SKM-1 treated with dmso at 0.1 percent for 144 hours (cell line): Measurements from ENCODE around the gene GRID1.

Experiments used
- DNase-seq: peaks from one replicate; lab custom pipeline; 2025; ENCODE audit not compliant: unreplicated experiment; lab: John Stamatoyannopoulos, UW

The GRID1 gene

DNA sequence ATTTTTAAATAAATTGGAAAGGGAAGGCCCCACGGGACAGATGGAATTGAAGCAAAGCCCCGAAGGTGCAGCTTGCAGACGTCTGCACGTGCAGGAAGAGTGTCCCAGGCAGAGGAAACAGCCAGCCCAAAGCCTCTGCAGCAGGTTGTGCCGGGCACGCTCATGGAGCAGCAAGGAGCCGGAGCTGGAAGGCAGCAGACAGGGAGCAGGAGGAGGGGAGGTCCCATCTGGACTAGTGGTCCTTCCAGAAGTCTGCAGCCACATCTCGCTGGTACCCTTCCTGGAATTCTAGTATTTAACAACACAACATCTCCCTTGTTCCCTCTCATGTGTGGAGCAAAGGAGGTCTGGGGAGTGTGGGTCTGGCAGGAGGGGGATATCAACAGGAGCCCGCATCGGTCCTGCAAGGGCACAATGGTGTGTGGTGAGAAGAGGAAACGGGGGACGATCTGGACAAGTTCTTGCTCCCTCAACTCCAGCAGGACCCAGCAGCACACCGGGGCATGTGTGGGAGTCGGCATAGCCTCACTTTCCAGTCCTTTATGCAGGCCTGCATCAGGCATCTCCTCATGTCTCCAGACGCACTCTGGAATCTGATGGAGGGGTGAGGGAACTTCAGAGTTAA, 169.3 kb downstream of the GRID1 start:
- DNase-seq, result no peak

- no peak for DNase-seq
These were observed 171.0 kb downstream of the GRID1 start for GRCh38 chr10:86195521-86196157.

DNA sequence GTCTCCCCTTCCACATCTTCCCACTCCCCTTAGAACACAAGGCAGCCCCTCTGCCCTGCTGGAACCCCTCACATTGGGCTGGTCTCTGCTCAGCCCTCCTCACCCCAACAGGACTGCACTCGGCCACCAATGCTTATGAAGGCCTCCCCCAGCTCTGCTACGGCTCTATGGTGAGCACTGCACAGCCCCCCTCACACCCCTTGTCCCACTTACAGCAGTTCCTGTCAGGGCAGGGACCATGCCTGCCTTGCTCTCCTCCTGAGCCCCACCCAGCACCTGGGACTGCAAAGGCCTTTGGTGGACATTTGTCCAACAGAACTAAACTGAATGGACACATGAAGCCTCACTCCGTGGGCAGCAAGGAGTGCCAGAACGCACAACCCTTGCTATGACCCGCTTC, 171.9 kb downstream of the GRID1 start:
- no peak for DNase-seq

DNA sequence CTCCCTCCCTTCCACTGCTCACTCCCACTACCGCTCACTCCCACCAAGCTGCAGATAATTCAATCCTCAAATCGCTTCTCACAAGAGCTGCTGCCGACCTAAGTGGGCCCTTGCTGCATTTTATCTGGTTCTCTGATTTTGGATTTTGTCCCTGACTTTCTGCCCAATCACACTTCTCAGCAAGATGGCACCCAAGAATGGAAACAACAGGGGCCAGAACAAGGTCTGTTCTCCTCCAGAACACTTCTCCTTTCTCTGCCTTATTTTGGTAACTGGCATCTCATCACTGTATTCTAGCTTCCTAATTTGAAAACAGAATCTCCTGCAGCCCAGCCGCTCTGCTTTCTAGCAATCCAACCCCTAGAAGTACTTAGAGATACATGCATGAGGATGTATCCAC, 172.8 kb downstream of the GRID1 start:
- DNase-seq, result no peak

GRCh38 chr10:86192691-86193090, 173.9 kb downstream of the GRID1 start:
- no peak for DNase-seq

- no peak for DNase-seq
These were observed 174.4 kb downstream of the GRID1 start for GRCh38 chr10:86192147-86192546.

- DNase-seq, result no peak
These were observed 174.9 kb downstream of the GRID1 start for GRCh38 chr10:86191686-86192085.

DNA sequence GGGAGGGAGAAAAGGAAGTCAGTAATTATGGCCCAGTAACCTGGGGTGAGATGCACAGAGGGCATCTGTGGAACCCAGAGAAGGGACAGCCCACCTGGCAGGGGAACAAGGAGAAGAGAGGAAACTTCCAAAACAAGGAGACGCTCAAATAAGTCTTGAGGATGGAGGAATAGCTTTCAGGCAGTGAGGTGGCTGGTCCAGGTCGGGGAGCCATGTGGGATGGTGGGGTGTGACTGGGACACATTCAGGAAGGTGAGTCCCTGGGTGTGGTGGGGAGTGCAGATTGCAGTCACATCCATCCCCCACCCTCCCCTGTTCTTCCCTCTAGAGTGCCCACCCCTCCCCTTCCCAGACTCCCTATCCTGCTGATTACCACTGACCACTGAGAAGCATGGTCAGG, 175.4 kb downstream of the GRID1 start:
- no peak for DNase-seq

DNA sequence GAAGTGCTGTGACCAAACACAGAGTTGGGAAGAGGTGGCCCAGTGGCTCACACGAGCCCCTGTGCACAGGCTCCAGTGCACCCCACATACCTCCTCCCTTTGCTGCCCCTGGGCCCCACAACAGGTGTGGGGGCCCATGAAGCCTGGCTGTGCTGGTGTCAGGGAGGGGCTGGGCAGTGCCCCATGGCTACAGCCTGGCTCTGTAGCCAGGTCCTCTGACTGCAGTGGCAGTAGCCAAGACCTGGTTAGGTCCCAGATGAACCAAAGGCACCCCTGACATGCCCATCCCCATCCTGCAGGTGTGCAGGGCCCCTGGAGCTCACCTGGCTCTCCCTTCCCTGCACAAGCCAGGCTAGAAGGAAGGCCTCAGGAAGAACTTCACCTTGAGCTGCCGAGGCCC, 176.3 kb downstream of the GRID1 start:
- DNase-seq, result no peak

DNA sequence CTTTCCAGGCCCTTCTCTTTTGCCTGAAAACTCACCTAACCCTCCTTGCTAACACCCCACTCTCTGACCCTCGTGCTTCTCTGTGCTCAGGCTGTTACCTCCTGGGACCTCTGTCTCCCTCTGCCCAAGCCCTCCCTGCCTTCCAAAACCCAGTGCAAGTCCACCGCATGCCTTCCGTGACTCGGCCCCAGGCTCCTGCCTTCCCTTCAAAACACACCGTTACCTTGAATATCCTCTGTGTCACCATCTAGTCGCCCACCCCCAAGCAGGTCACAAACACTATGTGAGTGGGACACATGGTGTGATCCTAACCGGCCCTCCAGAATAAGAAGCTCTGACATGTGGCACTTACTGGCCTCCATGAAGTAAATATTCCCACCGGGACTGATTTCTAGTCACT, 176.7 kb downstream of the GRID1 start:
- no peak for DNase-seq

DNA sequence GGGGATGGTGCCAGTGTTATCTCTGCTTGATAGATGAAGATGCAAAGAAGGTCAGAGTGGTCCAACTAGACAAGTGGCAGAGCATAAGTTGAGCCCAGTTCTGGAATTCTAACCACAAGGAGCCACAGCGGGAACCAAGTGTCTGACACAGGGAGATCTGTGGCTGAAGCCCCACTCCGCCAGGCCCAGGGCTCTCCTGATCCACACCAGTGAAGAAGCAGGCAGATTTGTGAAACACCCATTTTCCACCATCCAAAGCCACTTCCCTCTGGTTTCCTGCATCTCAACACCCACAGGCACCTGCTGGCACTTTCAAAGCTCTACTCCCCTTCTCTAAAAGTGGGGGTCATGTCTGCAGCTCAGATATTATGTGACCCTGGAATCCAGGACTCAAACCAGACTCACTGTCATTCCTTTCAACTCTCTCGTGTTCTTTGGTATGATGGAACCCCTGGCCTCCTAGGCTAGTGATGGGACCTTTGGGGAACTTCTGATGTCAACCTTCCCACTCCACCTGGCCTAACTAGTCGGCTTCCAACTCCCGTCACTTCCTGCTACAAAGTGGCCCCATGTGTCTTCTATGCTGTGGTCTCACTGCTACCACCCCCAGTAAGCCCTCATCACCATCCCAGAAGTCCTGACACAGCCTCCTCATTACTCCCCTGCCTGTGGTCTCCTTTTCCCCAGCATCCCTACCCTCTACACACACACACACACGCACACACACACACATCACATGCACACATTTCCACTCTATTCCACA, 177.6 kb downstream of the GRID1 start:
- DNase-seq, result no peak

DNA sequence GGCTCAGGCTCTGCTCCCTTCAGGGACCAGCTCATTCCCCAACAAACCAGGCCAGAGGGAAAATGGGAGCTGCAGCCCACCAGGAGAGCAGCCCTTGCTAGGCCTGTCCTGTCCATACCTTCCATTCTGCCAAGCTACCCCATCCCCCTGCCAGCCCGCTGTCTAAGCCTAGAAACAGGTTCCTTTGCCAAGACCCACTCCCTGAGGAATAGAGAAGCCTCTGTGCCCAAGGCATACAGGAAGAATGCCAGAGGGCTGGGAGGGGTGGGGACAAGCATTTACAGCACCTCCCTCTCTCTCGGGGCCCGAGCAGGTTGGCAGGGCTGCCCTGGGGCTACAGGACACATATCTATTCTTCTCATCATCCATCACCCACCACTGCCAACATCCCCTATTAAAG, 178.3 kb downstream of the GRID1 start:
- no peak for DNase-seq

DNA sequence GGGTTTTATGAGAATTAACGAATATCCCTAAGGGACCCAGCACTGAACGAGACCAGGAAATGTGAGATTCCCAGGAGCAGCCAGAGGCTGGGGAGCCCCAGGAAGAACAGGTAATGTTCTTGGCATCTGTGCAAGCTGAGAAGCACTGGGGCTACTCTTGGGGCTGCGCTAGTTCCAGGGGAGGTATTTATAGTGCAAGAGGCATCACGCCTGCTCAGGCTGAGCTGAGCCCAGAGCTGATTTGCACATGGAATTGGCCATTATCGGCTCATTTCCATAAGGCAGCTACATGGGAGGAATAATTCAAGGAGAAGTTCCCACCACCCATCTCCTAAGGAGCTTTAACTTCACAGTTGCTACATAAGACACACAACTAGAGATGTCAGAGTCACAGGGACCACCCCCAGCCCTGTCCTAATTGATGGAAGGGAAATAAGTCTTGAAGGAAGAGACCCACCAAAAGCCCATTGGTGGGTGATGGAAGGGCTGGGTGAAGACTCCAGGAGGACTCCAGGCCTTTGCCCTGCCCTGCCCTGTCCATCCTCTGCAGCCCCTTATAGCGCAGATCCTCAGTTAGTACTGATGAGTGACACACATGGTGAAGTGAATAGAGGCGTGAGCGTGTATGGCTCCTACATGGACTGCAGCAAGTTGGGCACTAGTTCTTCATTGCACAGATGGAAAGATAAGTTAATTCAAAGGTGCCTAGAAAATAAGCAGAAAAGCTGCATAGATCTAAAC, 178.9 kb downstream of the GRID1 start:
- no peak for DNase-seq

GRCh38 chr10:86186633-86187032, 180.0 kb downstream of the GRID1 start:
- no peak for DNase-seq

- no peak for DNase-seq
These were observed 184.0 kb downstream of the GRID1 start for GRCh38 chr10:86182595-86182994.

- DNase-seq, result no peak
These were observed 184.4 kb downstream of the GRID1 start for GRCh38 chr10:86182150-86182549.

DNA sequence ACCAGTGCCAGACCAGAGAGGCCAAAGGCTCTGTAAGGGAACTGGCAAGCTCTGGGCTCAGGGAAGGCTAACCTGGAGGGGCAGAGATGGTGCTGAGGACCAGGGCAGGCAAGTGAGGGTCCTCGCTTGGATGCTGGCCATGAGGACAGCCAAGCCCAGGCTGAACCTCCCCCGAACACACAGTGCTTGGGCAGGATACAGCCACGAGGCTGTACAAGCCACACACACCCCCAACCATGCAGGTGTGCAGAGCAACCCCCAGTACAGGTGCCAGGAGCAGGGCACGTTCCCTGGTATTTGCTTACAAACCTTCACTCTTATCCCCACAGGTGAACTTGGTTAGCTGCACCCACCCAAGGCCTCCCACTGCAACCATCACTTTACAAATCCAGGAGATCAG, 185.7 kb downstream of the GRID1 start:
- DNase-seq, result no peak

- DNase-seq, result no peak
These were observed 186.6 kb downstream of the GRID1 start for GRCh38 chr10:86179961-86180360.

DNA sequence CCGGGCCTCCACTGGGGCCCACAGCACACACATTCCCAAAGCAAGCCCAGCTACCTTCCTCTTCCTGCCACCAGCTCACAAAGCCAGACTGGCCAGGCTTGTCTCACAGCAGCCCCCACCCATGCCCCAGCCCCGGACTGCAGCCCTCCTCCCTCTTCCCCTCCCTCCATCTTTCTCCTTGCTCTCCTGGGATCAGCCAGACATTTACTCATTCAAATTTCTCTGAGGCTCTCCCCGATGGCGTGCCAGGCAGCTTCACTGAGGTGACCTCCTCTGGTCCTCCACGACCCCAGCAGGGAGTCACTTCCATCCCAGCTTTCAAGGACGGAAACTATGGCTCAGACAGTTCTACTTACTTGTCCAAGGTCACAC, 187.5 kb downstream of the GRID1 start:
- no peak for DNase-seq

- DNase-seq, result peak; percentile 16
These were observed 188.0 kb downstream of the GRID1 start for GRCh38 chr10:86178401-86179152.

DNA sequence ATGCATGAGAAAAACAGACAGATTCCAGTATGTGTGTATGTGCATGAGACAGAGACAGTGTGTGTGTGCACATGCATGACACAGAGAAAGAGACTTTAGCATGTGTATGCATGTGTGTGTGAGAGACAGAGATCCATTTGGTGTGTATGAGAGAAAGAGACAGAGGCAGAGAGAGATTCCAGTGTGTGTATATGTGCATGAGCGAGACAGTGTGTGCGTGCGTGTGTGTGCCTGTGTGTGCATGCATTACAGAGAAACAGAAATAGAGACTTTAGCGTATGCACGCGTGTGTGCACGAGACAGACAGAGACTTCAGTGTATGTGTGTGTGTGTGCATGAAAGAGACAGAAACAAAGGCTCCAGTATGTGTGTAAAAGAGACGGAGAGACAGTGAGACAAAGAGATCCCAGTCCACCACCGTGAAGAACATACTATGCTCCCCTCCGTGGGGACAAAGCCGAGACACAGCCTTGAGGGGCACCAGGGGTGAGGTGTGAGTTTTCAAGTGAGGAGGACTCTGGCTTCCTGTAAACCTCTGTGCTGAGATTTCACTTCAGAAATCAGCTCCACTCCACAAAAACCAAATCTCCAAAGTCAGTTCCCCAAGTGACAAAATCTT, 188.9 kb downstream of the GRID1 start:
- no peak for DNase-seq
